HFF-Myc (cell line): ENCODE data around the gene MYO5B.
"Not testable (repeated sequence)": the region's sequence is repeated elsewhere in the genome, so short reads cannot be mapped to it uniquely, and the experiment has no call there.

ENCODE experiments used
- DNase-seq: peaks from one replicate; pipeline ENCODE4 v3.0.0-alpha.2; 2011; ENCODE audit warnings: low read depth; ENCODE audit errors: extremely low read depth
- H3K4me3 ChIP-seq: replicated peaks from 2 replicates; pipeline ENCODE4 v1.5.1; 2011; ENCODE audit warnings: low read depth, mild to moderate bottlenecking, control low read depth, low read length
- CTCF ChIP-seq: IDR thresholded peaks from 2 replicates; pipeline ENCODE4 v1.5.1; 2012; ENCODE audit warnings: mild to moderate bottlenecking, low read depth, low read length, control low read depth; ENCODE audit errors: missing control alignments

MYO5B gene

GRCh38 chr18:50194631-50195532 lies at the start of gene MYO5B:
Gene MYO5B, minus strand, starts transcription at chr18:50195147. Its CDS starts 354 bp downstream, at chr18:50194793.
- no peak within 1 kb of the TSS for H3K4me3 ChIP-seq
- TF ChIP-seq CTCF: no peak
- DNase-seq: no peak

GRCh38 chr18:50241768-50242167 lies 46.8 kb upstream of the MYO5B start:
- H3K4me3 ChIP-seq, DNase-seq: not testable (repeated sequence)

GRCh38 chr18:50240080-50240563 lies 45.2 kb upstream of the MYO5B start:
- DNase-seq: no peak
- no peak overlapping the region for H3K4me3 ChIP-seq
- no peak for TF ChIP-seq CTCF

- H3K4me3 ChIP-seq: no peak overlapping the region
- DNase-seq: no peak
- no peak for TF ChIP-seq CTCF
Observed at GRCh38 chr18:50232419-50232818, 37.5 kb upstream of the MYO5B start.

GRCh38 chr18:50231621-50232020 lies 36.7 kb upstream of the MYO5B start:
- TF ChIP-seq CTCF: no peak
- no peak overlapping the region for H3K4me3 ChIP-seq
- DNase-seq: no peak

GRCh38 chr18:50220249-50220648 lies 25.3 kb upstream of the MYO5B start:
- not testable (repeated sequence) for DNase-seq, H3K4me3 ChIP-seq

GRCh38 chr18:50218432-50219197 lies 23.7 kb upstream of the MYO5B start:
- no peak for DNase-seq
- H3K4me3 ChIP-seq: no peak overlapping the region
- peak; percentile 34 for TF ChIP-seq CTCF
